Central memory CD8-positive, alpha-beta T cell (primary cell): ENCODE measurements around the gene MACROD1.

Experiments used
- ATAC-seq: fragments of 150-1000 bp; cut with Tn5 transposase; replicated peaks from 2 replicates; pipeline ENCODE4 v1.10.0; 2022; ENCODE audit warnings: mild to moderate bottlenecking, moderate FRiP score, moderate number of reproducible peaks; ENCODE audit not compliant: poor library complexity, severe bottlenecking; ENCODE audit errors: extremely low read depth
- DNase-seq, 2 donors: peaks; one replicate each; pipeline ENCODE4 v3.0.0; 2021; ENCODE audit warnings: low spot score in 2 of 2
- H3K27ac Mint-ChIP-seq: one replicate; pipeline ENCODE4 v1.8.0; 2022; ENCODE audit warnings: low read depth, mild to moderate bottlenecking, moderate library complexity, mixed read lengths
- H3K27me3 Mint-ChIP-seq: one replicate; pipeline ENCODE4 v1.8.0; 2022; ENCODE audit warnings: mixed read lengths
- H3K36me3 Mint-ChIP-seq: one replicate; pipeline ENCODE4 v1.8.0; 2022; ENCODE audit warnings: mild to moderate bottlenecking, moderate library complexity, mixed read lengths; ENCODE audit not compliant: insufficient read depth
- H3K4me1 Mint-ChIP-seq: one replicate; pipeline ENCODE4 v1.8.0; 2022; ENCODE audit warnings: mixed read lengths
- H3K4me3 Mint-ChIP-seq: one replicate; pipeline ENCODE4 v1.8.0; 2022; ENCODE audit warnings: mild to moderate bottlenecking, moderate library complexity, mixed read lengths
- H3K9me3 Mint-ChIP-seq: one replicate; pipeline ENCODE4 v1.8.0; 2022; ENCODE audit warnings: mixed read lengths

The MACROD1 gene

DNA sequence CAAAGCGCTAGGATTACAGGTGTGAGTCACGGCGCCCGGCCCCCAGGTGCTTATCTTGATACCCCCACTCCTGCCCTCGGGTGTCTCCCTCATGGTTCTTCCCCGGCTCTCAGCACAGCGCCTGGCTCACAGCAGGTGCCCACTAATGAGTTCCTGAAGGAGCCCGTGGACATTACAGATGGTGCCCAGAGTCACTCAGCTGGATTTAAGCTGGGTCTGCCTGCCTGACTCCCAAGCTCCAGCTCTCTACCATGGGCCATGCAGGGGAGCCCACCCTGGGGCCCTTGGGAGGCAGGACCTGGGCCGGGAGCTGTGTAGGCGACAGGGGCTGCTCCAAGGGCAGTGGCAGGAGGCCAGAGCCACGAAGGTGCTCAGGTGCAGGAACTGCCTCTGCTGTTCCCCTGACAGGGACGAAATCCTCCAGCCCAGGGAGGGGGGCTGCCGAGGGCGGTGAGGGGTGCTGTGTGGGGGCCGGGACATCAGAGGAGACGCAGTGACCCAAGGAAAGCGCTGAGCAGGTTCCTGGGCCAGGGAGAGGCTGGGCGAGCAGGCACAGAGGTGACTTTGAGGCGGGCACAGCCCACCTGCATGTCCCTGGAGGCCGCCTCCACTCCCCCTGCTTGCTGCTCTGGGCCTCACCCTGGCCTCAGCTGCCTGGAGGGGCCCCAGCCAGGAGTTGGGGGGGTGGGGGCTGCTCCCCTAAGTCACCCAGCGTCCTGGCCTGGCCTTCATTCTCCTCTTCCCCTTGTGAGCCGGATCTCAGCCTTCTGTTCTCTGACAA lies 144.7 kb downstream of the MACROD1 start:
- Mint-ChIP-seq H3K4me1 (no peaks in the 10 kb centered on the region), H3K4me3 (no peak overlapping the region), H3K36me3 (no peaks in the 10 kb centered on the region), H3K27ac (no peak overlapping the region), H3K9me3 (no peaks in the 10 kb centered on the region), H3K27me3 (no peaks in the 10 kb centered on the region)
- ATAC-seq = no peak
- DNase-seq = no peak

DNA sequence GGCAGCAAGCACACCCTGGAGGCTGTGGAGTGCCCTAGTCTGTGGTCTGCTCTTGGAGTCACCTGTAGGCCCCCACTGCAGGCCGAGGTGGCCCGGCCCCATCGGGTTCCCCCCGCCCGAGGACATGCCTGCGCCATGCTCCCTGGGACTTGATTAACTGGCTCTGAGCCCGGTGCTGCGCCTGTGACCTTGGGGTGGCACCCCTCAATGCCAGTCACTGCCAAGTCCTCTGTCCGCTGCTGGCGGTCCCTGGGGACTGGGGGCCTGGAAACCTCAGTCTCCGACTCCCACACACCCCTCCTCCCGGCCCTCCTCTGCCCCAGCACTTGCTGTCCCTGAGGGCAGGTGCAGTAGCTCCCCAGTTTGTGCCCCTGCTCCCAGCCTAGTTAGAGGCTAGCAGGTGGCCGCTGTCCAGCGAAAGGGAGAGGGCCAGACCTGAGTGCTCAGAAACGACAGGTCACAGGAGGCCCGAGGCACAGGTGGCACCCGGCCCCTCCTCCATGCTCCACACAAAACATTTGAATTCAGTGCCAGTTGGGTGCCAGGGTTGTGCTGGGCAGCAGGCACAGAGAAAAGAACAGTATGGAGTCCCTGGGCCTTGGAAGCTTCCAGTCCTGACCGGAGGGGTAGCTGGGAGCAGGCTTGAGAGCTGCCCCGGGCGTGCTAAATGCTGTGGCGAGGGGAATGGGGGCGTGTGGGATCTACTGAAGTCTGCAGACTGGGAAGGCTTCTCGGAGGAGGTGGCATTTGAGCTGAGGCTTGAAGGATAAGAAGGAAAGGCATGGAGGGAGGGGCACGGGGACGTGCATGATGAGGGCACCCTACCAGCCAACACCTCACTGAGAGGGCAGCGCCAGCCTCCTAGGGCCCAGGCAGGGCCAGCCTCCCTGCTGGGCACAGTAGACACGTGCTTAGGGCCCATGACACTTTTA lies 146.5 kb downstream of the MACROD1 start:
- H3K27me3 Mint-ChIP-seq = no peaks in the 10 kb centered on the region
- DNase-seq (no peak), ATAC-seq (no peak)
- H3K4me1 Mint-ChIP-seq = no peaks in the 10 kb centered on the region
- no peaks in the 10 kb centered on the region for H3K36me3 Mint-ChIP-seq
- H3K9me3 Mint-ChIP-seq = no peaks in the 10 kb centered on the region
- H3K4me3 Mint-ChIP-seq = no peak overlapping the region
- H3K27ac Mint-ChIP-seq = no peak overlapping the region

- Mint-ChIP-seq H3K9me3 (no peaks in the 10 kb centered on the region), H3K27me3 (no peaks in the 10 kb centered on the region), H3K27ac (no peak overlapping the region), H3K4me1 (no peaks in the 10 kb centered on the region), H3K36me3 (no peaks in the 10 kb centered on the region), H3K4me3 (no peak overlapping the region)
- DNase-seq (no peak), ATAC-seq (no peak)
Measured at GRCh38 chr11:64018310-64018709, 147.6 kb downstream of the MACROD1 start.

DNA sequence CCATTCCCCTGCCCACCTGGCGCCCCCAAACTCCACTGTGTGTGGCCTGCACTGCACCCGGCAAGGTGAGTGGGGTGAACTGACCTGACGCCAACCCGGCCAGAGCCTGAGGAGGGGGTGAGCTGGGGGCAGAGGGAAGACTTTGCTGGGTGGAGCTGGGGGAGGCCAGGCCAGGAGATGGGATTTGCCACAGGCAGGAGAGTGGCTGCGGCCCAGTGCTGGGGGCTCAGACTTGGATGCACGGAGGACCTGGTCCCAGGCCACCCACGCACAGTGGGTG lies 148.0 kb downstream of the MACROD1 start:
- no peaks in the 10 kb centered on the region for H3K27me3 Mint-ChIP-seq
- no peaks in the 10 kb centered on the region for H3K4me1 Mint-ChIP-seq
- H3K27ac Mint-ChIP-seq = no peak overlapping the region
- no peaks in the 10 kb centered on the region for H3K9me3 Mint-ChIP-seq
- H3K4me3 Mint-ChIP-seq = no peak overlapping the region
- ATAC-seq = no peak
- no peaks in the 10 kb centered on the region for H3K36me3 Mint-ChIP-seq
- DNase-seq = no peak

GRCh38 chr11:64015935-64016845 lies 149.7 kb downstream of the MACROD1 start:
- Mint-ChIP-seq H3K27ac (no peak overlapping the region), H3K4me1 (no peaks in the 10 kb centered on the region), H3K27me3 (no peaks in the 10 kb centered on the region), H3K4me3 (no peak overlapping the region), H3K9me3 (no peaks in the 10 kb centered on the region), H3K36me3 (no peaks in the 10 kb centered on the region)
- DNase-seq (no peak), ATAC-seq (no peak)

GRCh38 chr11:64015510-64015909 lies 150.4 kb downstream of the MACROD1 start:
- no peaks in the 10 kb centered on the region for H3K36me3 Mint-ChIP-seq
- H3K4me1 Mint-ChIP-seq = no peaks in the 10 kb centered on the region
- no peak for DNase-seq
- no peaks in the 10 kb centered on the region for H3K27me3 Mint-ChIP-seq
- no peak overlapping the region for H3K4me3 Mint-ChIP-seq
- no peak for ATAC-seq
- no peak overlapping the region for H3K27ac Mint-ChIP-seq
- peaks cover 4% of the 10 kb centered on the region for H3K9me3 Mint-ChIP-seq

DNA sequence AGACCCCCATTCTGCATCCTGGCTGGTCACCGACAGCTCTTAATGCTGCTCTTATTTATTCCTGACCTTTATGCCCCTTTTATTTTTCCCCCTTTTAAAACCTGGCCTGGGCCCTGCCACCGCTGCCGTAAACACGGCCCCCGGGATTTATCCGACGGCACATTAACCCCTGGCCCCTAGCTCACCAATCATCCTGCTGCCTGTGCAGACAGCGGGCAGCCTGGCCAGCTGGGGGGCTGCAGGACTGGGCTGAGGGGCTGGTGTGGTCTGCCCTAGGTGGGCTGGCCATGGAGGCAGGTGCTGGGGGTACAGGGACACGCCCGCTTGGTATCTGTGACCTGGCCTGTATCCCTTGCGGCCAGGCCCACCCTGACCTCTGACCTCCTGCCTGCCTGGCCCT lies 151.6 kb downstream of the MACROD1 start:
- H3K36me3 Mint-ChIP-seq = peaks cover 3% of the 10 kb centered on the region
- peaks cover 8% of the 10 kb centered on the region for H3K9me3 Mint-ChIP-seq
- DNase-seq = no peak
- no peaks in the 10 kb centered on the region for H3K27me3 Mint-ChIP-seq
- H3K4me1 Mint-ChIP-seq = no peaks in the 10 kb centered on the region
- ATAC-seq = no peak
- H3K4me3 Mint-ChIP-seq = no peak overlapping the region
- H3K27ac Mint-ChIP-seq = no peak overlapping the region

- H3K4me1 Mint-ChIP-seq = peaks cover under 1% of the 10 kb centered on the region
- no peak for ATAC-seq
- peaks cover 5% of the 10 kb centered on the region for H3K27me3 Mint-ChIP-seq
- peaks cover 8% of the 10 kb centered on the region for H3K9me3 Mint-ChIP-seq
- no peak for DNase-seq
- H3K4me3 Mint-ChIP-seq = no peak overlapping the region
- H3K36me3 Mint-ChIP-seq = peaks cover 3% of the 10 kb centered on the region
- no peak overlapping the region for H3K27ac Mint-ChIP-seq
Measured at GRCh38 chr11:64013141-64013896, 152.6 kb downstream of the MACROD1 start.

DNA sequence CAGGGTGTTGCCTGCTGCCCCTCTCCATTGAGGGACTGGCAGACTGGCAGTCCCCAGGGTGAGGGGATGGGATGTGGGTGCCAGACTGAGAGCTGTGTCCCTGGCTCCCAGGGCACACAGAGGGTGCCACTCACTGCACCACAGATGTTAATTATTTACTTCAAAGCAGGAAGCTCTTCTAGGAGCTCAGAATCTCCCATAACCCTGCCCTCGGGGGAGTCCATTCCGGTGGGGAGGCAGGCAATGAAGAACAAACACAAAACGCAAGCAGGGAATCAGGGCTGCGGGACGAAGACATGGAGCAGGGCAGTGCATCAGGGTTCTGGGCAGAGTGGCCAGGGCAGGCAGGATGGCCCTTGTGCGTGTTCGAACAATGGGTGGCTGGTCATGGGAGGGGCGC lies 154.5 kb downstream of the MACROD1 start:
- ATAC-seq (no peak), DNase-seq (no peak)
- Mint-ChIP-seq H3K27ac (no peak overlapping the region), H3K4me1 (peaks cover 20% of the 10 kb centered on the region), H3K27me3 (peaks cover 24% of the 10 kb centered on the region), H3K36me3 (peaks cover 4% of the 10 kb centered on the region), H3K4me3 (no peak overlapping the region), H3K9me3 (peaks cover 8% of the 10 kb centered on the region)

DNA sequence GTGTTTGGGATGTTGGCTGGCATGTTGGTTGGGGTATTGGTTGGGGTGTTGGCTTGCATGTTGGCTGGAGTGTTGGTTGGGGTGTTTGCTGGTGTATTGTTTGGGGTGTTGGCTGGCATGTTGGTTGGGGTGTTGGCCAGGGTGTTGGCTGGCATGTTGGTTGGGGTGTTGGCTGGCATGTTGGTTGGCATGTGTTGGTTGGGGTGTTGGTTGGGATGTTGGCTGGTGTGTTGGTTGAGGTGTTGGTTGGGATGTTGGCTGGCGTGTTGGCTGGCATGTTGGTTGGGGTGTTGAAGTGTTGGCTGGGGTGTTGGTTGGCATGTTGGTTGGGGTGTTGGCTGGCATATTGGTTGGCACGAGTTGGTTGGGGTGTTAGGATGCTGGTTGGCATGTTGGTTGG lies 155.1 kb downstream of the MACROD1 start:
- ATAC-seq (no peak), DNase-seq (no peak)
- peaks cover 20% of the 10 kb centered on the region for H3K4me1 Mint-ChIP-seq
- peaks cover 8% of the 10 kb centered on the region for H3K9me3 Mint-ChIP-seq
- peaks cover 4% of the 10 kb centered on the region for H3K36me3 Mint-ChIP-seq
- H3K4me3 Mint-ChIP-seq = no peak overlapping the region
- H3K27ac Mint-ChIP-seq = no peak overlapping the region
- peaks cover 30% of the 10 kb centered on the region for H3K27me3 Mint-ChIP-seq

DNA sequence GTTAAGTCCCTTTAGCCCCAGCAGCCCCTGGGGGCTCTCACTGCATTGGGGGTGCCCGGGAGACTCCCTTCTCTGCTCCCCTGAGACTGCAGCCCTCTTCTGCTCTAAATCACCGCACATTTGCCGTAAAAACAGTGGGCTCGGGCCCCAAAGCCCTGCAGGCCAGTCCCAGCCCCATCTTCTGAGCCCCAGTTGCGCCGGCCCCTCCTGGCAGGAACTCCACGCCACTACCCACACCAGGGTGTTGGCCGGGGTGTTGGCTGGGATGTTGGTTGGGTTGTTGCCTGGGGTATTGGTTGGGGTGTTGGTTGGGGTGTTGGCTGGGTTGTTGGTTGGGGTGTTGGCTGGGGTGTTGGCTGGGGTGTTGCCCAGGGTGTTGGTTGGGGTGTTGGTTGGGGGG lies 156.2 kb downstream of the MACROD1 start:
- no peak for ATAC-seq
- no peak overlapping the region for H3K27ac Mint-ChIP-seq
- H3K27me3 Mint-ChIP-seq = peaks cover 37% of the 10 kb centered on the region

More for the DNA sequence above, 156.2 kb downstream of the MACROD1 start:
- Mint-ChIP-seq H3K4me3 (no peak overlapping the region), H3K36me3 (peaks cover 4% of the 10 kb centered on the region), H3K4me1 (peaks cover 20% of the 10 kb centered on the region), H3K9me3 (peaks cover 8% of the 10 kb centered on the region)
- DNase-seq = no peak
